ENCODE measurements around the gene C1orf167. TPM values are rescaled to one million over a fixed set of nuclear protein-coding genes. Genes with fewer than 3 reads are reported as not detected.

Gene C1orf167
- 0.29 TPM in 1 of 2 replicates, not detected in the other for total RNA-seq

GRCh38 chr1:11761988-11762406 lies at the start of gene C1orf167:
TSS of gene C1orf167 (plus strand) at chr1:11762193. CDS start at chr1:11764401, 2,208 bp downstream.

DNA sequence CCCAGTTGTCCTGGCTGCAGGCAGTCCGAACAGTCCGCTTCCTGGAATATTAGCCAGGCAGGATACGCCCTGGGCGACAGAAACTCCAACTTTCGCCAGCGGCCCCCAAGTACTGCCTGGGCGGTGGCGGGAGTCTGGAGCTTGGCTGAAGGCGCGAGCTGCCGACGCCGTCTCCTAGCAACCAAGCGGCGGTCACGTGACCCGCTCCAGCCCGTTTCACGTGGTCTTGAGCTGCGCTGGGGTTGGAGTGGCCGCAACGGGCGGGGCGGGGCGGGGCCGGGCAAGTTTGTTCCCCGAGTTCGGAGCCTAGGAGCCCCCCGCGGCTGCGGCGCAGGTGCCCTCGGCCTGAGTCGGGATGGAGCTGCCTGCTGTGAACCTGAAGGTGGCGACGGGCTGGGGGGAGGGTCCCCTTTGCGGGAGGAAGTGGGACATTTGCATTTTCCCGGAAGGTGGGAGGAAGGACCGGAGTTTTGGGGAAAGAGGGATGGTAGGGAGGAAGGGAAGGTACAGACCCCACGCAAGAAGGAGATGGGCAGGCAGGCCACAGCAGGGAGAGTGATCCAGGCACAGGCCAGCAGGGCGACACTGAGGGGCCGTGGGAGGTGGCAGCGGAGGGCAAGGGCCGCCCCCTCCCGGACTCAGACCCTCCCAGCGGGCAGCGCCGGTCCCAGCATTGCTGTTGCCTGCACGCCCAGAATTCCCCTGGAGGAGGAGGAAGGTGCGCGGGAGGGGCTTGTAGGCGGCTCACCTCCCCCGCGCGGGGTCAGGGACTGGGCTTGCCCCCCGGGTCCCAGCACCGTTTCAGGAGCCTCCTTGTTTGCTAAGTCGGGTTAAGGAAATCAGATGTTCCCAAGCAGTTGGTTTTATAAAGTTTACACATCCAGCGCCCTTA lies 25.9 kb upstream of the C1orf167 start, which contains the start of gene AGTRAP:
Gene AGTRAP (plus strand): TSS at position 283 of the 892 bp plus-strand sequence. CDS start 73 bp downstream, at position 356.

GRCh38 chr1:11805422-11806306 lies 43.7 kb downstream of the C1orf167 start, which contains the start of the genes CLCN6 and MTHFR:
TSS of gene CLCN6 (plus strand) at chr1:11806191. CDS start at chr1:11806263, 72 bp downstream.
TSS of gene MTHFR (minus strand) at chr1:11805964. CDS start at chr1:11803116, 2,848 bp downstream.

Other genes starting within 250 kb of the C1orf167 start
- gene FBXO2, start 107.8 kb upstream of the C1orf167 start, total RNA-seq, result 0.40 and 0.50 TPM in 2 replicates
- 5.2 and 8.4 TPM in 2 replicates for gene FBXO44, start 107.3 kb upstream of the C1orf167 start, total RNA-seq
- gene FBXO6, start 98.0 kb upstream of the C1orf167 start, total RNA-seq, result 1.3 and 2.2 TPM in 2 replicates
- gene MAD2L2, start 81.0 kb upstream of the C1orf167 start, total RNA-seq, result 24.2 and 27.4 TPM in 2 replicates
- 0.50 and 0.93 TPM in 2 replicates for gene DRAXIN, start 70.5 kb upstream of the C1orf167 start, total RNA-seq
- 31.9 and 46.9 TPM in 2 replicates for gene AGTRAP, start 26.1 kb upstream of the C1orf167 start, total RNA-seq
- 20.7 and 21.7 TPM in 2 replicates for gene MTHFR, start 43.8 kb downstream of the C1orf167 start, total RNA-seq
- 15.4 and 22.4 TPM in 2 replicates for gene CLCN6, start 44.0 kb downstream of the C1orf167 start, total RNA-seq
- gene NPPA, start 85.6 kb downstream of the C1orf167 start, total RNA-seq, result not detected in 2 replicates
- gene NPPB, start 96.8 kb downstream of the C1orf167 start, total RNA-seq, result not detected in 2 replicates
- 71.8 and 77.6 TPM in 2 replicates for gene KIAA2013, start 164.2 kb downstream of the C1orf167 start, total RNA-seq
- gene PLOD1, start 172.5 kb downstream of the C1orf167 start, total RNA-seq, result 260 and 302 TPM in 2 replicates
- 68.8 and 72.4 TPM in 2 replicates for gene MFN2, start 218.3 kb downstream of the C1orf167 start, total RNA-seq